Measurements from ENCODE around the gene MAGI1. TPM values are rescaled to one million over a fixed set of nuclear protein-coding genes. Genes with fewer than 3 reads are reported as not detected.

MAGI1 gene
- polyA plus RNA-seq, 3 donors: not detected

GRCh38 chr3:65588884-65589283 lies 449.8 kb downstream of the MAGI1 start:
- WGBS (ENCODE audit: insufficient coverage): no CpG with 5 or more reads among the region's 3 CpGs
- H3K9me3 Mint-ChIP-seq: peaks cover 0 to 2% (median 0%) of the 10 kb centered on the region in 7 donors
- H3K4me1 ChIP-seq (ENCODE audit: control insufficient read depth in 1 of 2, insufficient read depth in 2 of 2, low read length in 2 of 2): no peaks in the 10 kb centered on the region
- H3K36me3 ChIP-seq (replicated peaks in 1 of 2; ENCODE audit: control insufficient read depth in 1 of 2, insufficient read depth in 2 of 2, low read length in 2 of 2): no peaks in the 10 kb centered on the region
- no peak overlapping the region for H3K4me3 ChIP-seq (replicated peaks in 1 of 3; ENCODE audit: low read depth in 2 of 3, low read length in 3 of 3)
- no peak overlapping the region for H3K27ac Mint-ChIP-seq
- H3K27me3 Mint-ChIP-seq (ENCODE audit: low read depth in 3 of 3): peaks cover 0 to 2% (median 0%) of the 10 kb centered on the region in 3 donors
- no peak for TF ChIP-seq CTCF (IDR thresholded peaks at IDR 0.05)
- no peaks in the 10 kb centered on the region for H3K36me3 Mint-ChIP-seq
- H3K9me3 ChIP-seq (replicated peaks in 1 of 2; ENCODE audit: control insufficient read depth in 1 of 2, insufficient read depth in 1 of 2, low read length in 2 of 2): no peaks in the 10 kb centered on the region
- no peak overlapping the region for H3K27ac ChIP-seq (ENCODE audit: low read depth in 1 of 2, low read length in 2 of 2)
- no peaks in the 10 kb centered on the region for H3K79me2 ChIP-seq (ENCODE audit: insufficient read depth, low read length)
- no peak overlapping the region for H2AFZ ChIP-seq (ENCODE audit: insufficient read depth, low read depth, low read length, poor library complexity, severe bottlenecking)
- no peaks in the 10 kb centered on the region for H3K27me3 ChIP-seq (ENCODE audit: control insufficient read depth in 2 of 2, insufficient read depth in 2 of 2, low read length in 2 of 2)
- no peak overlapping the region for H3K4me2 ChIP-seq (replicated peaks; ENCODE audit: extremely low read depth, low read length, poor library complexity, severe bottlenecking)
- no peaks in the 10 kb centered on the region for H4K20me1 ChIP-seq (ENCODE audit: insufficient read depth, low read length)
- intact Hi-C loops (cut with micrococcal nuclease): no loop called here
- DNase-seq: no peak
- H3K9ac ChIP-seq (ENCODE audit: insufficient read depth, low read length, poor library complexity, severe bottlenecking): no peak overlapping the region
- no peaks in the 10 kb centered on the region for H3K4me1 Mint-ChIP-seq
- H3K4me3 Mint-ChIP-seq: no peak overlapping the region

DNA sequence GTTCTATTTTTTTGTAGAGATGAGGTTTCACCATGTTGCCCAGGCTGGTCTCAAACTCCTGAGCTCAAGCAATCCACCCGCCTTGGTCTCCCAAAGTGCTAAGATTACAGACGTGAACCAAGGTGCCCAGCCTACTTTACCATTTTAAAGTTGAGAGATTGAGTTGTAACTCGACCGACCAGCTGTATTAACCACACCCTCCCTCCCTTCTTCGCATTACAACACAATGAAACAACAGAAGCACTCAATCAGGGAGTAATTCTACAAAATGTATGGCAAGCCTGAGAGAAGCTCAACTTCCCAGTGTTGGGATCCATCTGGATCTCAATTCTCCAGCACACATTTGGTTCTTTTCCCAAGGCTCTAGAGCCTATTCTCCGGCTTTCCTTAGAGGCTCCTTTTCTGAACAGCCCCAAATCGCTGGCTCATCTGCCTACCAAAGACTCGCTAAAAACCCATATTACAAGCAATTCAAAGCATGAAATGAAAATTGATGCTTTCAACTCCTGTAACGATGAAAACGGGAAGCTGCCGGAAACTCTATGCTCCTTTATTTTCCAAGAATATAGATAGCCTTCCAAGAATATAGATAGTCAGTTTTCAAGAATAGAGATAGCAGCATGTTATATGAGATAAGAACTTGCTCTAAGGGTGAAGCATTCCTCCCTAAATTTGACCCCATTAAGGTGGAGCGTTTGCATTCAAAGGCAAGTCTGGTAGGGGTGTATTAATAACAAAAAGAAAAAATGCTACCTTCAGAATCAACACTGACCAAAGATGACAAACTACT lies 450.9 kb downstream of the MAGI1 start:
- Histone ChIP-seq H2AFZ (ENCODE audit: insufficient read depth, low read depth, low read length, poor library complexity, severe bottlenecking) (no peak overlapping the region), H3K4me3 (replicated peaks in 1 of 3; ENCODE audit: low read depth in 2 of 3, low read length in 3 of 3) (no peak overlapping the region), H3K27me3 (ENCODE audit: control insufficient read depth in 2 of 2, insufficient read depth in 2 of 2, low read length in 2 of 2) (no peaks in the 10 kb centered on the region), H3K9me3 (replicated peaks in 1 of 2; ENCODE audit: control insufficient read depth in 1 of 2, insufficient read depth in 1 of 2, low read length in 2 of 2) (no peaks in the 10 kb centered on the region), H4K20me1 (ENCODE audit: insufficient read depth, low read length) (no peaks in the 10 kb centered on the region), H3K27ac (ENCODE audit: low read depth in 1 of 2, low read length in 2 of 2) (no peak overlapping the region), H3K4me1 (ENCODE audit: control insufficient read depth in 1 of 2, insufficient read depth in 2 of 2, low read length in 2 of 2) (no peaks in the 10 kb centered on the region), H3K9ac (ENCODE audit: insufficient read depth, low read length, poor library complexity, severe bottlenecking) (no peak overlapping the region), H3K36me3 (replicated peaks in 1 of 2; ENCODE audit: control insufficient read depth in 1 of 2, insufficient read depth in 2 of 2, low read length in 2 of 2) (no peaks in the 10 kb centered on the region), H3K79me2 (ENCODE audit: insufficient read depth, low read length) (no peaks in the 10 kb centered on the region), H3K4me2 (replicated peaks; ENCODE audit: extremely low read depth, low read length, poor library complexity, severe bottlenecking) (no peak overlapping the region)
- Mint-ChIP-seq H3K36me3 (no peaks in the 10 kb centered on the region), H3K4me3 (no peak overlapping the region), H3K27ac (peak overlapping the region in 1 of 7 donors; percentile 44), H3K27me3 (ENCODE audit: low read depth in 3 of 3) (peaks cover 0 to 2% (median 0%) of the 10 kb centered on the region in 3 donors), H3K9me3 (peaks cover 0 to 2% (median 0%) of the 10 kb centered on the region in 7 donors), H3K4me1 (no peaks in the 10 kb centered on the region)
- intact Hi-C loops (cut with micrococcal nuclease): no loop called here
- no peak for DNase-seq
- TF ChIP-seq CTCF (IDR thresholded peaks at IDR 0.05): no peak
- 96% methylated on average over 4 of the region's 12 CpGs for WGBS (ENCODE audit: insufficient coverage)

Measured in CD14-positive monocyte (primary cell).